K562 (cell line): ENCODE results near the gene HLF. TPM values are rescaled to one million over a fixed set of nuclear protein-coding genes. Genes with fewer than 3 reads are reported as not detected.

ENCODE experiments used
- ATAC-seq: fragments of 200-7000 bp; cut with Tn5 transposase; 3 replicates; pipeline ENCODE4 v1.9.1; 2020; ENCODE audit warnings: moderate library complexity
- BruUV-seq: library from RNA; stranded (reverse); fragments of 400-500 nt; replicated peaks from 2 replicates; lab custom pipeline; 2021; lab: Mats Ljungman, UMichigan
- CTCF ChIA-PET: fragments of 300-600 bp; formaldehyde crosslinking; extraction: SDS; loops from one replicate; lab custom pipeline; 2021; ENCODE audit warnings: low intra/inter-chr PET ratio; lab: Yijun Ruan, JAX
- POLR2A ChIA-PET: fragments of 300-600, 350-650 bp; sonication (Branson Sonifier 250); formaldehyde crosslinking; extraction: SDS; loops from one replicate; lab custom pipeline; 2021; ENCODE audit warnings: antibody characterized with exemption, inconsistent platforms; lab: Yijun Ruan, JAX
- DNase-seq, 4 experiments: peaks; one replicate each; pipeline versions ENCODE4 v3.0.0 to v3.0.0-alpha.2; 2011 to 2018; ENCODE audit warnings: low spot score in 3 of 4, mixed read lengths in 3 of 4; ENCODE audit errors: extremely low read depth in 1 of 4
- FAIRE-seq: peaks from 2 replicates; lab custom pipeline; 2011; peaks lifted over from hg19 to GRCh38; lab: Jason Lieb, UNC
- H2AFZ ChIP-seq: 2 replicates; pipeline ENCODE4 v1.6.0; 2011; ENCODE audit warnings: low read depth, low read length, control low read depth, inconsistent platforms
- H3K27ac ChIP-seq: fragments of 200-600 bp; 3 replicates; pipeline ENCODE4 v1.8.0; 2011; ENCODE audit warnings: low read depth, mild to moderate bottlenecking, control low read depth, inconsistent platforms, low read length, moderate library complexity, mixed read lengths; ENCODE audit errors: extremely low read depth
- H3K27me3 ChIP-seq, 2 experiments: fragments of 300-600 bp in 1 of 2; 2 replicates in 1 of 2; 3 replicates in 1 of 2; pipeline versions ENCODE4 v1.6.0 to v1.8.0; 2011; ENCODE audit warnings: inconsistent platforms in 2 of 2, low read length in 2 of 2, mild to moderate bottlenecking in 1 of 2, mixed read lengths in 1 of 2, moderate library complexity in 1 of 2; ENCODE audit not compliant: control insufficient read depth in 2 of 2, insufficient read depth in 2 of 2
- H3K36me3 ChIP-seq: fragments of 300-600 bp; 3 replicates; pipeline ENCODE4 v1.8.0; 2011; ENCODE audit warnings: mild to moderate bottlenecking, low read length, inconsistent platforms; ENCODE audit not compliant: control insufficient read depth, insufficient read depth
- H3K4me1 ChIP-seq, 2 experiments: fragments of 200-600 bp in 1 of 2; replicated peaks in 1 of 2; 2 replicates in 1 of 2; 3 replicates in 1 of 2; pipeline versions ENCODE4 v1.5.1 to v1.8.0; 2011; ENCODE audit warnings: inconsistent platforms in 2 of 2, low read length in 2 of 2, mild to moderate bottlenecking in 1 of 2, mixed read lengths in 1 of 2, moderate library complexity in 1 of 2; ENCODE audit not compliant: control insufficient read depth in 2 of 2, insufficient read depth in 2 of 2
- H3K4me2 ChIP-seq: 2 replicates; pipeline ENCODE4 v1.6.1; 2011; ENCODE audit warnings: low read length, control low read depth, inconsistent platforms, mixed read lengths; ENCODE audit not compliant: insufficient read depth
- H3K4me3 ChIP-seq: fragments of 200-600 bp; sonication (generic), shearing (Covaris generic); 2 replicates; pipeline ENCODE4 v1.5.1; 2016; ENCODE audit warnings: control low read depth, inconsistent platforms
- H3K79me2 ChIP-seq: fragments of 200-600 bp; 3 replicates; pipeline ENCODE4 v1.8.0; 2011; ENCODE audit warnings: low read length, inconsistent platforms; ENCODE audit not compliant: control insufficient read depth, insufficient read depth
- H3K9ac ChIP-seq, 2 experiments: 2 replicates each; pipeline versions ENCODE4 v1.6.0 to v1.6.1; 2011; ENCODE audit warnings: low read depth in 2 of 2, low read length in 2 of 2, control low read depth in 1 of 2, inconsistent platforms in 1 of 2, mild to moderate bottlenecking in 1 of 2, mixed read lengths in 1 of 2; ENCODE audit not compliant: insufficient read depth in 1 of 2
- H3K9me1 ChIP-seq: one replicate; pipeline ENCODE4 v1.6.0; 2011; ENCODE audit warnings: inconsistent platforms, mild to moderate bottlenecking, low read length, moderate library complexity; ENCODE audit not compliant: control insufficient read depth, insufficient read depth
- H3K9me3 ChIP-seq: replicated peaks from 2 replicates; pipeline ENCODE4 v1.5.1; 2011; ENCODE audit warnings: low read depth, low read length, inconsistent platforms; ENCODE audit not compliant: control insufficient read depth, insufficient read depth
- H4K20me1 ChIP-seq: replicated peaks from 2 replicates; pipeline ENCODE4 v1.6.1; 2011; ENCODE audit warnings: low read length, inconsistent platforms, mixed read lengths; ENCODE audit not compliant: control insufficient read depth, insufficient read depth
- NR2C1 ChIP-seq, 2 experiments: fragments of 450-650 bp; IDR thresholded peaks; 2 replicates each; pipeline ENCODE4 v1.6.1; 2017; ENCODE audit warnings: mild to moderate bottlenecking in 2 of 2, antibody characterized with exemption in 1 of 2, inconsistent platforms in 1 of 2, missing compliant biosample characterization in 1 of 2, missing genetic modification characterization in 1 of 2
- WGBS: fragments of 100-300 bp; shearing (Covaris generic); methylation state at CpG from one replicate; pipeline ENCODE4 v1.1.6; 2016; ENCODE audit warnings: low coverage, mixed read lengths; ENCODE audit not compliant: insufficient coverage; ENCODE audit errors: missing lambda C conversion rate; 5-methylcytosine and 5-hydroxymethylcytosine counted together
- in situ Hi-C: fragments of 300-500 bp; cut with MboI; formaldehyde crosslinking; loops from 4 replicates; pipeline ENCODE4 v1.15.0; 2018; ENCODE audit warnings: inconsistent platforms, mixed read lengths
- intact Hi-C: fragments of 100-400 bp; cut with micrococcal nuclease; formaldehyde crosslinking; loops from 2 replicates; pipeline ENCODE4 v1.14.2; 2022
- polyA plus RNA-seq, 8 experiments: library from polyadenylated mRNA; depleted of rRNA in 4 of 8; stranded (reverse) in 5 of 8; unstranded in 3 of 8; fragments of >200 nt; fragmentation: Nextera tagmentation in 2 of 8; fragmentation: Illumina TruSeq in 1 of 8; extraction: Ambion mirVana in 2 of 8; extraction: Trizol in 1 of 8; gene quantifications; 2 replicates each; pipeline versions ENCODE4 v1.2.1 to v1.2.3, GENCODE V29; 2011 to 2014; ENCODE audit warnings: inconsistent platforms in 1 of 8, missing spikeins in 1 of 8
- total RNA-seq, 7 experiments: library from RNA; depleted of rRNA in 6 of 7; stranded (reverse); fragments of >200 nt in 6 of 7; fragmentation: Illumina TruSeq in 2 of 7; extraction: Trizol in 2 of 7; gene quantifications; 2 replicates each; pipeline versions ENCODE4 v1.2.1 to v1.2.3, GENCODE V29; 2011 to 2021; ENCODE audit warnings: low replicate concordance in 1 of 7
- TF ChIP-seq, protein P1 (sequence below): sonication (generic); formaldehyde crosslinking; IDR thresholded peaks from 2 replicates; pipeline ENCODE4 v1.8.1; 2023; ENCODE audit warnings: mild to moderate bottlenecking, missing genetic modification reagents
- TF ChIP-seq, protein P2 (sequence below): fragments of 450-650 bp; IDR thresholded peaks from 2 replicates; pipeline ENCODE4 v1.6.1; 2017; ENCODE audit warnings: antibody characterized with exemption

The HLF gene
- total and polyA plus RNA-seq, 9 of the 15 experiments (the other 6 are each of a cell fraction or from before 2014, with no cell fraction given), result 0.03 to 0.24 (median 0.09) TPM

DNA sequence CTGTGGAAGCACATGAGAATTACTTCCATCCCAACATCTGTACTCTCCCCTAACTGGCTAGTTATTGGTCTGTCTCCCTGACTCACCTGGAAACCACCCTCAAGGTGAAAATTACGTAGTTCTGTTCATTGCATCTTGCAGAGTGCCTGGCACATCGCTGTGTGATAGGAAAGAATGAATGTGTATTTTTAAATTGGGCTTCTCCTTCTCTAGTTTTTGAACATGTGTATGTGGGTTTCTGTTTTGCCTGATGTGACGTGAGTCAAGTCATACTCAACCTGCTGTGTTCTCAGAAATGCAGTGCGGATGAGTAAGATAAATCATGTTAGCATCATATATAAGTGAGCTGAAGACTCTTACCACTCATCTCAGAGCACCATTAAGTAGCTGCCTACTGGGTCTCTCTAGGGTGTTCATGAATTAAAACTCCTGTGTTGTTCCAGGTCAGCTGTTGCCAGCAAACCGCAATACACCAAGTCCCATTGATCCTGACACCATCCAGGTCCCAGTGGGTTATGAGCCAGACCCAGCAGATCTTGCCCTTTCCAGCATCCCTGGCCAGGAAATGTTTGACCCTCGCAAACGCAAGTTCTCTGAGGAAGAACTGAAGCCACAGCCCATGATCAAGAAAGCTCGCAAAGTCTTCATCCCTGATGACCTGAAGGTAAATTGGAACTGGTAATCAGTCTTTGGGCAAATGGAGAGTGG, 50.2 kb downstream of the HLF start:
- 14% methylated on average over 8 of the region's 8 CpGs for WGBS
- no peak overlapping the region for H3K27ac ChIP-seq
- in situ Hi-C loops, result no loop called here
- CTCF ChIA-PET, result no interaction called here
- no peaks in the 10 kb centered on the region for H3K36me3 ChIP-seq
- ATAC-seq (no peak), DNase-seq (no peak), FAIRE-seq (no peak)
- H3K27me3 ChIP-seq, result no peaks in the 10 kb centered on the region
- no peak overlapping the region for H2AFZ ChIP-seq
- POLR2A ChIA-PET, result interaction anchor here (0.7 to 1.6 kb wide), 2 partner anchors 11 to 73 kb away, joined by 3 read pairs; no protein-coding TSS in a partner anchor
- no peak overlapping the region for H3K9ac ChIP-seq
- H3K4me1 ChIP-seq, result no peaks in the 10 kb centered on the region
- H4K20me1 ChIP-seq, result no peaks in the 10 kb centered on the region
- H3K9me1 ChIP-seq, result no peaks in the 10 kb centered on the region
- TF ChIP-seq NR2C1 (IDR thresholded peaks at IDR 0.05) (no peak), NR2C1 (tag; IDR thresholded peaks at IDR 0.05) (no peak)
- TF ChIP-seq, protein P1, sequence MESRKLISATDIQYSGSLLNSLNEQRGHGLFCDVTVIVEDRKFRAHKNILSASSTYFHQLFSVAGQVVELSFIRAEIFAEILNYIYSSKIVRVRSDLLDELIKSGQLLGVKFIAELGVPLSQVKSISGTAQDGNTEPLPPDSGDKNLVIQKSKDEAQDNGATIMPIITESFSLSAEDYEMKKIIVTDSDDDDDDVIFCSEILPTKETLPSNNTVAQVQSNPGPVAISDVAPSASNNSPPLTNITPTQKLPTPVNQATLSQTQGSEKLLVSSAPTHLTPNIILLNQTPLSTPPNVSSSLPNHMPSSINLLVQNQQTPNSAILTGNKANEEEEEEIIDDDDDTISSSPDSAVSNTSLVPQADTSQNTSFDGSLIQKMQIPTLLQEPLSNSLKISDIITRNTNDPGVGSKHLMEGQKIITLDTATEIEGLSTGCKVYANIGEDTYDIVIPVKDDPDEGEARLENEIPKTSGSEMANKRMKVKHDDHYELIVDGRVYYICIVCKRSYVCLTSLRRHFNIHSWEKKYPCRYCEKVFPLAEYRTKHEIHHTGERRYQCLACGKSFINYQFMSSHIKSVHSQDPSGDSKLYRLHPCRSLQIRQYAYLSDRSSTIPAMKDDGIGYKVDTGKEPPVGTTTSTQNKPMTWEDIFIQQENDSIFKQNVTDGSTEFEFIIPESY, result no peak
- TF ChIP-seq, protein P2, sequence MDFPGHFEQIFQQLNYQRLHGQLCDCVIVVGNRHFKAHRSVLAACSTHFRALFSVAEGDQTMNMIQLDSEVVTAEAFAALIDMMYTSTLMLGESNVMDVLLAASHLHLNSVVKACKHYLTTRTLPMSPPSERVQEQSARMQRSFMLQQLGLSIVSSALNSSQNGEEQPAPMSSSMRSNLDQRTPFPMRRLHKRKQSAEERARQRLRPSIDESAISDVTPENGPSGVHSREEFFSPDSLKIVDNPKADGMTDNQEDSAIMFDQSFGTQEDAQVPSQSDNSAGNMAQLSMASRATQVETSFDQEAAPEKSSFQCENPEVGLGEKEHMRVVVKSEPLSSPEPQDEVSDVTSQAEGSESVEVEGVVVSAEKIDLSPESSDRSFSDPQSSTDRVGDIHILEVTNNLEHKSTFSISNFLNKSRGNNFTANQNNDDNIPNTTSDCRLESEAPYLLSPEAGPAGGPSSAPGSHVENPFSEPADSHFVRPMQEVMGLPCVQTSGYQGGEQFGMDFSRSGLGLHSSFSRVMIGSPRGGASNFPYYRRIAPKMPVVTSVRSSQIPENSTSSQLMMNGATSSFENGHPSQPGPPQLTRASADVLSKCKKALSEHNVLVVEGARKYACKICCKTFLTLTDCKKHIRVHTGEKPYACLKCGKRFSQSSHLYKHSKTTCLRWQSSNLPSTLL, result no peak
- H3K9me3 ChIP-seq, result no peaks in the 10 kb centered on the region
- H3K79me2 ChIP-seq, result no peaks in the 10 kb centered on the region
- H3K4me2 ChIP-seq, result no peak overlapping the region
- intact Hi-C loops, result no loop called here
- no peak overlapping the region for H3K4me3 ChIP-seq
- no TSS peak for BruUV-seq
